HL-60 (cell line): ENCODE data around the gene LRRC8E.

Experiments
- TF ChIP-seq, protein P1 (sequence below): IDR thresholded peaks from one replicate; pipeline ENCODE4 v1.5.1; 2011; ENCODE audit warnings: low read length, control low read depth, inconsistent platforms; ENCODE audit not compliant: insufficient read depth
- TF ChIP-seq, protein P2 (sequence below): IDR thresholded peaks from 2 replicates; pipeline ENCODE4 v1.6.1; 2012; ENCODE audit warnings: low read depth; ENCODE audit not compliant: insufficient replicate concordance

DNA sequence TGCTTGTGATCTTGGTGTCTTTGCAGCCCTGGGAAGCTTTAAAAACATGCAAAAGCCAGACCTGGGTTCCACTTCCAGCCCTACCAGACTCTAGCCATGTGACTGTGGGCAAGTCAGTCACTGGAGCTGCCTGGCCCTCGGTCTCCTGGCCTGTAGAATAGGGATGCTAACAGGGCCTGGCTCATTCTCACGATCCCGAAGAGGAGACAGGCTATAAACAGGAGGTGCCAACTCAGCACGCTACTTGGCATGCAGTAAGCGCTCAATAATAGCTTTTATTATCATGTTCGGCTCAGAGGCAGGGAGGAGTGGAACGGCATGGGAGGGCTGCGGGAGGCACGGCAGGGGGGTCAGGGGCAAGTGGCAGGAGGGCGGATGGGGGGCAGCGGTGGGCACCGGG is 35.9 kb downstream of the LRRC8E start:
- TF ChIP-seq, protein P1, sequence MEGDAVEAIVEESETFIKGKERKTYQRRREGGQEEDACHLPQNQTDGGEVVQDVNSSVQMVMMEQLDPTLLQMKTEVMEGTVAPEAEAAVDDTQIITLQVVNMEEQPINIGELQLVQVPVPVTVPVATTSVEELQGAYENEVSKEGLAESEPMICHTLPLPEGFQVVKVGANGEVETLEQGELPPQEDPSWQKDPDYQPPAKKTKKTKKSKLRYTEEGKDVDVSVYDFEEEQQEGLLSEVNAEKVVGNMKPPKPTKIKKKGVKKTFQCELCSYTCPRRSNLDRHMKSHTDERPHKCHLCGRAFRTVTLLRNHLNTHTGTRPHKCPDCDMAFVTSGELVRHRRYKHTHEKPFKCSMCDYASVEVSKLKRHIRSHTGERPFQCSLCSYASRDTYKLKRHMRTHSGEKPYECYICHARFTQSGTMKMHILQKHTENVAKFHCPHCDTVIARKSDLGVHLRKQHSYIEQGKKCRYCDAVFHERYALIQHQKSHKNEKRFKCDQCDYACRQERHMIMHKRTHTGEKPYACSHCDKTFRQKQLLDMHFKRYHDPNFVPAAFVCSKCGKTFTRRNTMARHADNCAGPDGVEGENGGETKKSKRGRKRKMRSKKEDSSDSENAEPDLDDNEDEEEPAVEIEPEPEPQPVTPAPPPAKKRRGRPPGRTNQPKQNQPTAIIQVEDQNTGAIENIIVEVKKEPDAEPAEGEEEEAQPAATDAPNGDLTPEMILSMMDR = no peak
- TF ChIP-seq, protein P2, sequence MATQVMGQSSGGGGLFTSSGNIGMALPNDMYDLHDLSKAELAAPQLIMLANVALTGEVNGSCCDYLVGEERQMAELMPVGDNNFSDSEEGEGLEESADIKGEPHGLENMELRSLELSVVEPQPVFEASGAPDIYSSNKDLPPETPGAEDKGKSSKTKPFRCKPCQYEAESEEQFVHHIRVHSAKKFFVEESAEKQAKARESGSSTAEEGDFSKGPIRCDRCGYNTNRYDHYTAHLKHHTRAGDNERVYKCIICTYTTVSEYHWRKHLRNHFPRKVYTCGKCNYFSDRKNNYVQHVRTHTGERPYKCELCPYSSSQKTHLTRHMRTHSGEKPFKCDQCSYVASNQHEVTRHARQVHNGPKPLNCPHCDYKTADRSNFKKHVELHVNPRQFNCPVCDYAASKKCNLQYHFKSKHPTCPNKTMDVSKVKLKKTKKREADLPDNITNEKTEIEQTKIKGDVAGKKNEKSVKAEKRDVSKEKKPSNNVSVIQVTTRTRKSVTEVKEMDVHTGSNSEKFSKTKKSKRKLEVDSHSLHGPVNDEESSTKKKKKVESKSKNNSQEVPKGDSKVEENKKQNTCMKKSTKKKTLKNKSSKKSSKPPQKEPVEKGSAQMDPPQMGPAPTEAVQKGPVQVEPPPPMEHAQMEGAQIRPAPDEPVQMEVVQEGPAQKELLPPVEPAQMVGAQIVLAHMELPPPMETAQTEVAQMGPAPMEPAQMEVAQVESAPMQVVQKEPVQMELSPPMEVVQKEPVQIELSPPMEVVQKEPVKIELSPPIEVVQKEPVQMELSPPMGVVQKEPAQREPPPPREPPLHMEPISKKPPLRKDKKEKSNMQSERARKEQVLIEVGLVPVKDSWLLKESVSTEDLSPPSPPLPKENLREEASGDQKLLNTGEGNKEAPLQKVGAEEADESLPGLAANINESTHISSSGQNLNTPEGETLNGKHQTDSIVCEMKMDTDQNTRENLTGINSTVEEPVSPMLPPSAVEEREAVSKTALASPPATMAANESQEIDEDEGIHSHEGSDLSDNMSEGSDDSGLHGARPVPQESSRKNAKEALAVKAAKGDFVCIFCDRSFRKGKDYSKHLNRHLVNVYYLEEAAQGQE = no peak
